H9 (cell line): ENCODE data around the gene DNAJB9. TPM values are rescaled to one million over a fixed set of nuclear protein-coding genes. Genes with fewer than 3 reads are reported as not detected.

ENCODE experiments used
- DNase-seq: peaks from one replicate; pipeline ENCODE4 v3.0.0-alpha.2; 2017
- H2AFZ ChIP-seq: one replicate; pipeline ENCODE4 v1.6.1; 2013; ENCODE audit warnings: mild to moderate bottlenecking, low read length, control low read depth, moderate library complexity
- H2AK5ac ChIP-seq: 2 replicates; pipeline ENCODE4 v1.6.1; 2013; ENCODE audit warnings: low read length, control low read depth, mixed read lengths; ENCODE audit not compliant: insufficient read length
- H2BK120ac ChIP-seq: one replicate; pipeline ENCODE4 v1.6.1; 2013; ENCODE audit warnings: low read depth, mild to moderate bottlenecking, low read length, control low read depth, inconsistent platforms; ENCODE audit not compliant: poor library complexity, severe bottlenecking
- H2BK12ac ChIP-seq: 2 replicates; pipeline ENCODE4 v1.6.1; 2013; ENCODE audit warnings: low read length, control low read depth, mixed read lengths, low read depth; ENCODE audit not compliant: insufficient read length
- H2BK15ac ChIP-seq: 2 replicates; pipeline ENCODE4 v1.6.1; 2013; ENCODE audit warnings: low read depth, low read length, control low read depth
- H2BK20ac ChIP-seq: one replicate; pipeline ENCODE4 v1.6.1; 2013; ENCODE audit warnings: low read depth, mild to moderate bottlenecking, low read length, control low read depth, inconsistent platforms; ENCODE audit not compliant: poor library complexity, severe bottlenecking
- H2BK5ac ChIP-seq: 2 replicates; pipeline ENCODE4 v1.6.1; 2013; ENCODE audit warnings: low read length, control low read depth, mixed read lengths; ENCODE audit not compliant: insufficient read length
- H3K14ac ChIP-seq: 2 replicates; pipeline ENCODE4 v1.6.1; 2013; ENCODE audit warnings: low read length, control low read depth; ENCODE audit not compliant: insufficient read depth
- H3K18ac ChIP-seq: 2 replicates; pipeline ENCODE4 v1.6.1; 2013; ENCODE audit warnings: low read depth, mild to moderate bottlenecking, mixed read lengths, low read length, control low read depth; ENCODE audit not compliant: insufficient read length
- H3K23ac ChIP-seq: 2 replicates; pipeline ENCODE4 v1.6.1; 2013; ENCODE audit warnings: low read length, control low read depth, mixed read lengths, low read depth; ENCODE audit not compliant: insufficient read length
- H3K23me2 ChIP-seq: 2 replicates; pipeline ENCODE4 v1.6.1; 2013; ENCODE audit warnings: low read depth, mild to moderate bottlenecking, mixed read lengths, low read length, control low read depth; ENCODE audit not compliant: insufficient read length, poor library complexity, severe bottlenecking
- H3K27ac ChIP-seq: 2 replicates; pipeline ENCODE4 v1.5.1; 2013; ENCODE audit warnings: low read length, control low read depth, mixed read lengths, low read depth; ENCODE audit not compliant: insufficient read length
- H3K27me3 ChIP-seq: 2 replicates; pipeline ENCODE4 v1.6.1; 2013; ENCODE audit warnings: low read length, control low read depth, inconsistent platforms; ENCODE audit not compliant: insufficient read depth
- H3K4ac ChIP-seq: 2 replicates; pipeline ENCODE4 v1.6.1; 2013; ENCODE audit warnings: low read depth, mild to moderate bottlenecking, control low read depth, inconsistent platforms, low read length, moderate library complexity
- H3K4me1 ChIP-seq: 2 replicates; pipeline ENCODE4 v1.6.1; 2013; ENCODE audit warnings: low read length, control low read depth, inconsistent platforms; ENCODE audit not compliant: insufficient read depth
- H3K4me2 ChIP-seq: 2 replicates; pipeline ENCODE4 v1.6.1; 2013; ENCODE audit warnings: low read length, control low read depth, mixed read lengths; ENCODE audit not compliant: insufficient read length, insufficient read depth
- H3K56ac ChIP-seq: 2 replicates; pipeline ENCODE4 v1.6.1; 2013; ENCODE audit warnings: low read depth, mild to moderate bottlenecking, mixed read lengths, low read length, control low read depth; ENCODE audit not compliant: insufficient read length
- H3K79me1 ChIP-seq: 2 replicates; pipeline ENCODE4 v1.6.1; 2013; ENCODE audit warnings: low read depth, mild to moderate bottlenecking, moderate library complexity, low read length, control low read depth, inconsistent platforms; ENCODE audit not compliant: insufficient read depth, poor library complexity, severe bottlenecking
- H3K79me2 ChIP-seq: 2 replicates; pipeline ENCODE4 v1.6.1; 2013; ENCODE audit warnings: low read length, control low read depth, inconsistent platforms; ENCODE audit not compliant: insufficient read depth
- H3K9ac ChIP-seq: 2 replicates; pipeline ENCODE4 v1.6.1; 2013; ENCODE audit warnings: low read length, control low read depth, mixed read lengths; ENCODE audit not compliant: insufficient read length; ENCODE audit errors: extremely low read depth
- H3K9me3 ChIP-seq: one replicate; pipeline ENCODE4 v1.6.1; 2013; ENCODE audit warnings: low read depth, low read length, inconsistent platforms; ENCODE audit not compliant: control insufficient read depth
- H3T11ph ChIP-seq: one replicate; pipeline ENCODE4 v1.6.1; 2013; ENCODE audit warnings: mild to moderate bottlenecking, low read length, control low read depth, inconsistent platforms
- H4K20me1 ChIP-seq: one replicate; pipeline ENCODE4 v1.6.1; 2013; ENCODE audit not compliant: control insufficient read depth, insufficient read length, insufficient read depth
- H4K5ac ChIP-seq: 2 replicates; pipeline ENCODE4 v1.6.1; 2013; ENCODE audit warnings: low read depth, mild to moderate bottlenecking, mixed read lengths, low read length, control low read depth; ENCODE audit not compliant: insufficient read length
- H4K8ac ChIP-seq: replicated peaks from 2 replicates; pipeline ENCODE4 v1.6.1; 2013; ENCODE audit warnings: low read length, control low read depth, mixed read lengths, low read depth; ENCODE audit not compliant: insufficient read length
- H4K91ac ChIP-seq: 2 replicates; pipeline ENCODE4 v1.6.1; 2013; ENCODE audit warnings: low read depth, mild to moderate bottlenecking, moderate library complexity, mixed read lengths, low read length, control low read depth; ENCODE audit not compliant: insufficient read length
- H3K27ac Mint-ChIP-seq, 3 experiments: 2 replicates in 2 of 3; 3 replicates in 1 of 3; pipeline ENCODE4 v1.8.0; 2020 to 2021; ENCODE audit warnings: mixed read lengths in 3 of 3, mild to moderate bottlenecking in 1 of 3, moderate library complexity in 1 of 3
- H3K27me3 Mint-ChIP-seq: 2 replicates; pipeline ENCODE4 v1.8.0; 2021; ENCODE audit warnings: low read depth, mild to moderate bottlenecking, moderate library complexity, mixed read lengths
- H3K36me3 Mint-ChIP-seq, 3 experiments: 2 replicates in 2 of 3; 3 replicates in 1 of 3; pipeline ENCODE4 v1.8.0; 2020 to 2021; ENCODE audit warnings: low read depth in 3 of 3, mixed read lengths in 3 of 3; ENCODE audit not compliant: insufficient read depth in 1 of 3
- H3K4me1 Mint-ChIP-seq, 2 experiments: 2 replicates each; pipeline ENCODE4 v1.8.0; 2020; ENCODE audit warnings: mixed read lengths in 2 of 2
- H3K4me3 Mint-ChIP-seq, 2 experiments: 2 replicates in 1 of 2; 3 replicates in 1 of 2; pipeline ENCODE4 v1.8.0; 2020 to 2021; ENCODE audit warnings: mild to moderate bottlenecking in 2 of 2, mixed read lengths in 2 of 2, moderate library complexity in 1 of 2
- H3K9me3 Mint-ChIP-seq, 2 experiments: 2 replicates in 1 of 2; 3 replicates in 1 of 2; pipeline ENCODE4 v1.8.0; 2020; ENCODE audit warnings: mild to moderate bottlenecking in 2 of 2, mixed read lengths in 2 of 2, moderate library complexity in 1 of 2
- CTCF ChIP-seq: fragments of 200-600 bp; sonication (generic); conservative IDR thresholded peaks from 3 replicates; pipeline ENCODE4 v1.8.0; 2021; ENCODE audit warnings: antibody characterized with exemption, mild to moderate bottlenecking
- WGBS: extraction: QIAGEN DNeasy Blood & Tissue Kit; methylation state at CpG from one replicate; pipeline ENCODE4 v1.1.7; 2013; ENCODE audit warnings: missing lambda C conversion rate, low lambda C conversion rate, mixed read lengths; ENCODE audit not compliant: insufficient read length; ENCODE audit errors: extremely low coverage; 5-methylcytosine and 5-hydroxymethylcytosine counted together
- total RNA-seq: library from RNA; stranded (reverse); gene quantifications from 2 replicates; pipeline ENCODE4 v1.2.1, GENCODE V29; 2021

The DNAJB9 gene
- total RNA-seq, 1 experiment from 2014 or later: 11.3 TPM

DNA sequence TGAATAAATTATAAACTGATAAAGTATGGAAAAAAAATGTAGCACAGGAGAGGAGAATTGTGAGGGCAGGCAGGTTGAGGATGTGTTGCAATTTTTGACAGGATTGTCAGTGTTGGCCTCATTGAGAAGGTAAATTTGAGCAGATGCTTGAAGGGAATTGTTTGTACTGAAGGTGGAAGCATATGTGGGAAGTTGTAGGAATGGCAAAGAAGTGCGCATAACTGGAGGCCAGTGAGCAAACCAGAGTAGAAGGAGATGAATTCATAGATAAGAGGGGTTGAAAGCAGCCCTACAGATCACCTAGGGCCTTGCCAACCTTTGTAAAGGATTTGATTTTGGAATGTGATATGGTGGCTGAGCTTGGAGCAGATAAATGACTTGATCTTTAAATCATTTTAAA, 6.4 kb downstream of the DNAJB9 start:
- Histone ChIP-seq H3K23me2 (no peaks in the 10 kb centered on the region), H4K8ac (no peak overlapping the region), H4K91ac (no peak overlapping the region), H3K4me2 (no peak overlapping the region), H3K56ac (no peak overlapping the region), H3K79me1 (no peaks in the 10 kb centered on the region), H4K20me1 (no peaks in the 10 kb centered on the region), H3T11ph (no peak overlapping the region), H2BK20ac (no peak overlapping the region), H2BK12ac (no peak overlapping the region), H2AFZ (no peak overlapping the region), H4K5ac (no peak overlapping the region), H3K79me2 (peaks cover 5% of the 10 kb centered on the region; the same call in 1 of the 2 replicates), H3K4me1 (no peaks in the 10 kb centered on the region), H2BK15ac (no peak overlapping the region), H3K9me3 (peaks cover 14% of the 10 kb centered on the region), H3K27me3 (no peaks in the 10 kb centered on the region), H3K23ac (no peak overlapping the region), H2BK5ac (no peak overlapping the region), H3K27ac (no peak overlapping the region), H2BK120ac (no peak overlapping the region), H3K4ac (no peak overlapping the region), H3K9ac (no peak overlapping the region), H2AK5ac (no peak overlapping the region), H3K18ac (no peak overlapping the region), H3K14ac (no peak overlapping the region)
- DNase-seq: no peak
- Mint-ChIP-seq H3K36me3 (peaks cover 36 to 63% (median 61%) of the 10 kb centered on the region in 3 experiments), H3K4me1 (peaks cover 7 to 10% of the 10 kb centered on the region in 2 experiments), H3K9me3 (peaks cover 15 to 18% of the 10 kb centered on the region in 2 experiments), H3K4me3 (no peak overlapping the region), H3K27me3 (no peaks in the 10 kb centered on the region), H3K27ac (no peak overlapping the region)
- no CpG with 5 or more reads among the region's 1 CpG for WGBS
- TF ChIP-seq CTCF: no peak
